Progenitor cell of endocrine pancreas (in vitro differentiated cells): ENCODE measurements around the gene LIPM. TPM values are rescaled to one million over a fixed set of nuclear protein-coding genes. Genes with fewer than 3 reads are reported as not detected.

Experiments
- DNase-seq: peaks from one replicate; pipeline ENCODE4 v3.0.0; 2021; ENCODE audit warnings: low spot score; ENCODE audit not compliant: unreplicated experiment
- H3K27ac Mint-ChIP-seq: 2 replicates; pipeline ENCODE4 v1.8.0; 2021; ENCODE audit warnings: mild to moderate bottlenecking, moderate library complexity, mixed read lengths
- H3K27me3 Mint-ChIP-seq: 2 replicates; pipeline ENCODE4 v1.8.0; 2021; ENCODE audit warnings: mixed read lengths
- H3K36me3 Mint-ChIP-seq: 2 replicates; pipeline ENCODE4 v1.8.0; 2022; ENCODE audit warnings: mixed read lengths; ENCODE audit not compliant: insufficient read depth
- H3K4me1 Mint-ChIP-seq: 2 replicates; pipeline ENCODE4 v1.8.0; 2021; ENCODE audit warnings: low read depth, mixed read lengths
- H3K4me3 Mint-ChIP-seq: 2 replicates; pipeline ENCODE4 v1.8.0; 2021; ENCODE audit warnings: low read depth, mild to moderate bottlenecking, moderate library complexity, mixed read lengths
- H3K9me3 Mint-ChIP-seq: 2 replicates; pipeline ENCODE4 v1.8.0; 2021; ENCODE audit warnings: low read depth, mixed read lengths
- CTCF ChIP-seq: fragments of 200-600 bp; sonication (generic); IDR thresholded peaks from one replicate; pipeline ENCODE4 v1.5.0; 2021; ENCODE audit warnings: antibody characterized with exemption, mild to moderate bottlenecking; ENCODE audit not compliant: unreplicated experiment
- total RNA-seq: library from RNA; stranded (reverse); gene quantifications from 2 replicates; pipeline ENCODE4 v1.2.1, GENCODE V29; 2021

LIPM gene
- total RNA-seq, 1 donor from 2014 or later = not detected

DNA sequence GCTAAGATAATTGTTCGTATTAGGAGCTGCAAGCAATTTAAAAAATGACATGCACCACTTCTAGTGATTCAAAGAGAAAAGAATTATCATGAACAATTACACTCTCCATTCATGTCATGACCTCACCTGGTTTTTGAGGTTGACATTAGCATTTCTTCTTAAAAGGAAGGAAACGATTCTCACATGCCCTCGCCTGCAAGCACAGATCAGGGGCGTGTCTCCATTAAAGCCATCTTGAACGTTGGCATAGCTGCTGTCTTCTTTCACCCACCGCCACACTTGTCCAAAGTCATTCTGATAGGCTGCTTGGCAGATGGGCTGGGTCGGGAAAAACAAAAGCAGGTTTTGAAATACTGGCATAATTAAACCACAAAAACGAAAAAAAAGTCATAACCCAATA lies 29.2 kb downstream of the LIPM start:
- no peak overlapping the region for H3K4me3 Mint-ChIP-seq
- peaks cover 27% of the 10 kb centered on the region for H3K27me3 Mint-ChIP-seq
- H3K27ac Mint-ChIP-seq = no peak overlapping the region
- DNase-seq = no peak
- no peaks in the 10 kb centered on the region for H3K9me3 Mint-ChIP-seq
- peaks cover 2% of the 10 kb centered on the region for H3K4me1 Mint-ChIP-seq
- TF ChIP-seq CTCF = no peak
- no peaks in the 10 kb centered on the region for H3K36me3 Mint-ChIP-seq

- Mint-ChIP-seq H3K9me3 (no peaks in the 10 kb centered on the region), H3K4me1 (peaks cover 2% of the 10 kb centered on the region), H3K27me3 (peaks cover 27% of the 10 kb centered on the region), H3K36me3 (no peaks in the 10 kb centered on the region), H3K27ac (no peak overlapping the region), H3K4me3 (no peak overlapping the region)
- no peak for DNase-seq
- no peak for TF ChIP-seq CTCF
Observed at GRCh38 chr10:88832376-88832775, 29.8 kb downstream of the LIPM start.

DNA sequence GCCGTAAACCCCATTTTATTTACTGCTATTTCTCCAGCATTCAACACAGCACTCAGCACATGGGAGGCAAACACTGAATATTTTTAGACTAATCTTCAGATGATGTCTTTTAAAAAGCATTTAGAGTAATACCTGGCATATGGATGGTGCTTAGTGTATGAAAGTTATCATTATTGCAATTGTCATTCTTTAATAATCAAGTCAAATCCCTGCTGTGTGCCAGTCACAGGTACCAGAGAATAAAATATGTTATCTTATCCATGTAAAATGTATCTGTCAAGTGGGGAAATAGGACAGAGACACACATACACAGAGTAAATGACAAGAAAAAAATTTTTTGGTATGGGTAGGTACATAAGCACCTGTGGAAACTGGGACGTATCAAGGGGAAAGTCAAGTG lies 30.6 kb downstream of the LIPM start:
- Mint-ChIP-seq H3K27ac (no peak overlapping the region), H3K36me3 (no peaks in the 10 kb centered on the region), H3K4me1 (peaks cover 2% of the 10 kb centered on the region), H3K4me3 (no peak overlapping the region), H3K27me3 (peaks cover 24% of the 10 kb centered on the region), H3K9me3 (no peaks in the 10 kb centered on the region)
- TF ChIP-seq CTCF = no peak
- no peak for DNase-seq

- Mint-ChIP-seq H3K36me3 (no peaks in the 10 kb centered on the region), H3K27ac (no peak overlapping the region), H3K27me3 (peaks cover 24% of the 10 kb centered on the region), H3K4me1 (no peaks in the 10 kb centered on the region), H3K9me3 (no peaks in the 10 kb centered on the region), H3K4me3 (no peak overlapping the region)
- TF ChIP-seq CTCF = no peak
- no peak for DNase-seq
Observed at GRCh38 chr10:88833723-88834122, 31.2 kb downstream of the LIPM start.

GRCh38 chr10:88835096-88835909 lies 32.8 kb downstream of the LIPM start:
- Mint-ChIP-seq H3K27ac (no peak overlapping the region), H3K27me3 (peaks cover 24% of the 10 kb centered on the region), H3K4me3 (no peak overlapping the region), H3K9me3 (no peaks in the 10 kb centered on the region), H3K36me3 (no peaks in the 10 kb centered on the region), H3K4me1 (no peaks in the 10 kb centered on the region)
- peak; percentile 70 for DNase-seq
- TF ChIP-seq CTCF = peak; percentile 94
